Posterior vena cava (tissue), 2 donors: ENCODE results near the gene RGS11. TPM values are rescaled to one million over a fixed set of nuclear protein-coding genes. Genes with fewer than 3 reads are reported as not detected.
"Not testable (repeated sequence)": the region's sequence is repeated elsewhere in the genome, so short reads cannot be mapped to it uniquely, and the experiment has no call there.

ENCODE experiments used
- DNase-seq: peaks from one replicate; pipeline ENCODE4 v3.0.0-alpha.2; 2020; ENCODE audit warnings: low spot score
- intact Hi-C, 2 donors: fragments of 100-400 bp; cut with DNase I; formaldehyde crosslinking; loops; one replicate each; pipeline versions ENCODE4 v1.14.1 to v1.14.2; 2022 to 2023
- total RNA-seq, 2 donors: library from RNA; stranded (reverse); fragmentation: NEBNext Ultra II Directional; extraction: Animal tissue kit (Norgen Biotek cat#: 25700); gene quantifications; one replicate each; pipeline ENCODE4 v1.2.1, GENCODE V29; 2021
- donor health status: DM: yes; HTN: yes; CAD: no.
- donor health status: DM: yes; HTN: yes; CAD: no.

RGS11 gene
- total RNA-seq, 2 donors from 2014 or later: 7.7 to 10.6 TPM

DNA sequence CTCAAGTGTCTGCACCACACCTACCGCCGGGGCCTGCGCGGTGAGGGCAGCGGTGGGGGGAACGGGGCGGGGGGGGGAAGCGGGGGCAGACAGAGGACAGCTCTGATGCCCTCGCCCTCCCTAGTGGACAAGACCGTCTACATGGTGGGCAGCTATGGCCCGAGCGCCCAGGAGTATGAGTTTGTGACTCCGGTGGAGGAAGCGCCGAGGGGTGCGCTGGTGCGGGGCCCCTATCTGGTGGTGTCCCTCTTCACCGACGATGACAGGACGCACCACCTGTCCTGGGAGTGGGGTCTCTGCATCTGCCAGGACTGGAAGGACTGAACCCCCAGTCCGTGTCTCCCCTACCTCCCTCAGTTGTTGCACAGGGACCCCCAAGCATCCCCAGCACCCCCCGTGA, 6.7 kb upstream of the RGS11 start:
- intact Hi-C loops: no loop called here

GRCh38 chr16:281660-282255, 6.0 kb upstream of the RGS11 start:
- intact Hi-C loops: no loop called here
- no peak for DNase-seq

More for the DNA sequence above, 6.7 kb upstream of the RGS11 start:
- DNase-seq: no peak

GRCh38 chr16:280991-281659, 5.4 kb upstream of the RGS11 start:
- DNase-seq: no peak
- intact Hi-C loops: no loop called here

DNA sequence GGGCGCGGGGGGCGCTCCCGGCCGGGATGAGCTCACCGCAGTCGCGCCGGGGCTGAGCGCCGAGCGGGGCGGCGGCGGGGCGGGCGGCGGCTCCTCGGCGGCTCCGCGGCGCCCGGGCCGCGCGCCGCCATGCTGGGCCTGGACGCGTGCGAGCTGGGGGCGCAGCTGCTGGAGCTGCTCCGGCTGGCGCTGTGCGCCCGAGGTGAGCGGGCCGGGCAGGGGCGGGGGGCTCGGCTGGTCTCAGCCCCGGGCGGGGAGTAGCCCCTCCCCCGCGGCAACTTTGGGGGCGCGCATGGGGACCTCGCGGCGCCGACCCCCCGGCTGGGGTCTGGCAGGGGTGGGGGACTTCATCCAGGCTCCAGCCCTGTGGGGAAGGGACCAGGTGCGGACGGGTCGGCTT, 4.8 kb upstream of the RGS11 start, which contains the start of gene ARHGDIG:
Gene ARHGDIG, plus strand, starts transcription at position 40 of the 400 bp plus-strand sequence. Its CDS starts 90 bp downstream, at position 130.
- intact Hi-C loops: no loop called here
- no peak for DNase-seq

GRCh38 chr16:280005-280460, 4.3 kb upstream of the RGS11 start:
- intact Hi-C loops: no loop called here
- DNase-seq: no peak

- intact Hi-C loops: no loop called here
- DNase-seq: no peak
These were observed 3.8 kb upstream of the RGS11 start for GRCh38 chr16:279531-279930.

DNA sequence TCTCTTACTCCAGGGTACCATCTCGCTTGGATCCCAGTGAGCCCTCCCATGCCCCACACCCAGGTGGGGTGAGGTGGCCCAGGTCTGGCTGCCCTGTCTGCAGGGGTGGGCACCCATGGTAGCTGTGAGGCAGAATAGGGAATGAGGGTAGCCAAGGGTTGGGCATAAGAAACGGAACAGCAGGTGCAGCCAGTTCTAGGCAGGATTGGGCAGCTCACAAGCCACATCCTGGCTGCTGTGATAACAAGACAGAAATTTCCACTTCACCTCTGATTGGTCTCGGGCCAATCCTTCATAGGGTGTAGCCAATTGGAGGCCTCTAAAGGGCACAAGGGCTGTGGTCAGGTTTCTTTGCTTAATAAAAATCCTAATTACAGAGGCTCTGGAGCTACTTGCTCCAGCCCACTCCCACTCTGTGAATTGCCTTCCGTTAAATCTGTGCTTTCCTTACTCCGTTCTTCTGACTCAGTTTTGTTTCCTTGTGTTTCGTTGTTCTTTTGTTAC, 3.2 kb upstream of the RGS11 start:
- intact Hi-C loops: no loop called here
- no peak for DNase-seq

- intact Hi-C loops: no loop called here
- DNase-seq: no peak
These were observed 808 bp upstream of the RGS11 start for GRCh38 chr16:276426-277077.

- intact Hi-C loops: no loop called here
- no peak for DNase-seq
These were observed 603 bp downstream of the RGS11 start for GRCh38 chr16:275041-275641.

DNA sequence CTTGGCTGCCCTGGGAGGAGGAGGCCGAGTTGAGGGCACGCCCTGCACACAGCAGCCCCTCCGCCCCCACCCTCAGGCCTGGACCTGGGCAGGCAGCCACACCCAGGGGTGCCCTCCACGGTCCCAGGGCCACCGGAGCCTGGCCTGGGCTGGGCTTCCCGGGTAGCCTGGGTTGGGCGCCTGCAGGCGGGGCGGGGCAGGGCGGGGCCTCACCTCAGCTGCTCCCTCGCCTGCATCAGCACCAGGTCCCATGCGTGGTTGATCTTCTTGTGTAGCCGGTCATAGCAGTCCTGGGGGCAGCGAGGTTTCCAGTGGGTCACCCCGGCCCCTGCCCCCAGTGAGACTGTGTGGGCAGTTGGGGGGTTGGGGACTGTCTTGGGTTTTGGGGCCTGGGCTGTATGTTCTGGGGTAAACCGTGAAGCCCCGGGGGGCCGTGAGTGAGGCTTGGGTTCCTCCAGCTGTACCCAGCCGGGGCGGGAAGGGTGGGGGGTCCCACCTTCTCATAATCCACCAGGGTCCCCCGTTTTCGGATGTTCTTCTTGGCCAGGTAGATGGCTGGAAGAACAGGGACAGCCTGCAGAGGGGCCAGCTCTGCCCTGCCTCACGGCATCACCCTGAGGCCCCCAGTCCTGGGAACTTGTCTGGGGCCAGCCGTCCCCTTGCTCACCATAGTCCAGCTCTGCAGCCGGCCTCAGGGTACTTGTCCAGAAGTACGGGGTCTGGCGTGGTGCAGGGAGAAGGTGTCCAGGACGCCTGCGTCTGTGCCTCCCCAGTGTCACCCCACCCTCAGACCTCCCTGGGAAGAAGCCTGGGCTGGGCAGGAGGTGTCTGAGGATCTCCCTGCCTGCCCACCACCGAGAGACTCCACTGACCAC, 2.0 kb downstream of the RGS11 start:
- intact Hi-C loops: no loop called here
- no peak for DNase-seq

DNA sequence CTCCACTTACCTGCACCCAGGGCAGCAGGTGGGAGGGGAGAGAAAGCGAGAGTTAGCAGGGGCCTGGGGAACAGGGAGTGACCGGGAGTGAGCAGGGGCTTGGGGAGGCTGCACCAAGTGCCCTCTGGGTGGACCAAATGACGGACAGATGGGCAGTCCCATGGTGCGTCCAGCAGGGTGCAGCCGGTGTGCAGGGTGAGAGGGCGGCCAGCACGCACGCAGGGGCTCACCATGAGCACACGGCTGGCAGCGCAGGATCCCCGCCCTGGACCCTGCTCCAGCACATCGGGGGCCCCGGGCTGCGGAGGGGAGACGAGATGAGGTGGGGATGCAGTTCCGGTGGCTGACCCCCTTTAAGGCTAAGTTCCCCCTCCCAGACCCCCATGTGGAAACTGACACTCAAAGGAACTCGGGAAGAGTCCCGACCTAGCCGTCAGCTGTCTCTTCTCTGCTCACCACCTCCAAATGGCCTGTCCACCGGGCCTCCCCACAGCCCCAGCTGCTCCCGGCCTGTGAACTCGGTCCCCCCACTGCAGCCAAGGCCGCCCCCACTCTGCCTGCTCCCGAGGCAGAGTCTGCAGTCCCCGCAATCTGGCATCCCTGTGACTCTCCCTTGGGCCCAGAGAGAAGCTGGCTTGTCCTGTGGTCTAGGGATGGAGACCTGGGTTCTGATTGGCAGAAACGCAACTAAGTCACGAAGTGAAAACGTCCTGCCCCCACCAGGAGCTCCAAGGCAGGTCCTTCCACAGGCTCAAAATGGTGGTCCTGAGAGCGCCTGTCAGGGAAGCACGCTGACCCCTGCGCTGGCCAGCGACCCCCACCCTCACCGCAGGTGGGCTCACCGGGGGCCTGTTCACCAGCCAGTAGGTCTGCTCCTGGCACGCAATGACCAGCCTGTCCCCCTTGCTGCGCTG, 2.9 kb downstream of the RGS11 start:
- no peak for DNase-seq
- intact Hi-C loops: no loop called here

GRCh38 chr16:270381-271255, 5.1 kb downstream of the RGS11 start:
- DNase-seq: no peak
- intact Hi-C loops: no loop called here

- DNase-seq: no peak
- intact Hi-C loops: no loop called here
These were observed 6.5 kb downstream of the RGS11 start for GRCh38 chr16:269061-269796.

GRCh38 chr16:268141-269053, 7.3 kb downstream of the RGS11 start:
- intact Hi-C loops: no loop called here
- DNase-seq: no peak

GRCh38 chr16:267562-267961, 8.2 kb downstream of the RGS11 start:
- DNase-seq, intact Hi-C loops: not testable (repeated sequence)
